Caki2 (cell line): ENCODE results near the gene GOLGA8Q. TPM values are rescaled to one million over a fixed set of nuclear protein-coding genes. Genes with fewer than 3 reads are reported as not detected.

ENCODE experiments used
- total RNA-seq: library from RNA; depleted of rRNA; stranded (reverse); fragments of >200 nt; shearing (Covaris generic); gene quantifications from 2 replicates; pipeline ENCODE4 v1.2.3, GENCODE V29; 2014; ENCODE audit warnings: low replicate concordance; rRNA removed

GOLGA8Q gene
- total RNA-seq, 1 experiment from 2014 or later = 2.3 TPM

Other genes starting within 250 kb of the GOLGA8Q start
- gene CHRFAM7A, start 158.5 kb upstream of the GOLGA8Q start, total RNA-seq = 0.34 and 8.6 TPM in 2 replicates
- gene GOLGA8R, start 137.8 kb upstream of the GOLGA8Q start, total RNA-seq = 0.57 and 0.90 TPM in 2 replicates
- 0.30 TPM in 1 of 2 replicates, not detected in the other for gene GOLGA8H, start 52.0 kb downstream of the GOLGA8Q start, total RNA-seq